HUES64 (cell line): ENCODE measurements around the gene PRICKLE3. TPM values are rescaled to one million over a fixed set of nuclear protein-coding genes. Genes with fewer than 3 reads are reported as not detected.

Experiments used
- H3K27ac ChIP-seq: 2 replicates; pipeline ENCODE4 v1.7.0; 2013; ENCODE audit warnings: low read depth, low read length, inconsistent platforms
- H3K27me3 ChIP-seq: 2 replicates; pipeline ENCODE4 v1.6.1; 2013; ENCODE audit warnings: mild to moderate bottlenecking, low read length; ENCODE audit not compliant: insufficient read depth
- H3K36me3 ChIP-seq: 2 replicates; pipeline ENCODE4 v1.6.1; 2013; ENCODE audit warnings: mild to moderate bottlenecking, low read length; ENCODE audit not compliant: insufficient read depth
- H3K4me1 ChIP-seq: 2 replicates; pipeline ENCODE4 v1.6.1; 2013; ENCODE audit warnings: mild to moderate bottlenecking, low read length, moderate library complexity; ENCODE audit not compliant: insufficient read depth
- H3K4me3 ChIP-seq: 2 replicates; pipeline ENCODE4 v1.5.1; 2013; ENCODE audit warnings: mild to moderate bottlenecking, low read length, moderate library complexity
- H3K9ac ChIP-seq: 2 replicates; pipeline ENCODE4 v1.6.1; 2013; ENCODE audit warnings: mild to moderate bottlenecking, low read depth, low read length
- H3K9me3 ChIP-seq: 2 replicates; pipeline ENCODE4 v1.6.1; 2013; ENCODE audit warnings: low read depth, low read length; ENCODE audit not compliant: insufficient read depth
- WGBS: fragments of 150-250, 120-280 bp; methylation state at CpG from one replicate; pipeline ENCODE4 v1.1.7; 2013; ENCODE audit warnings: missing lambda C conversion rate; 5-methylcytosine and 5-hydroxymethylcytosine counted together
- polyA plus RNA-seq, 2 experiments: library from polyadenylated mRNA; stranded (reverse); fragments of 50-300 nt; gene quantifications; one replicate each; pipeline ENCODE4 v1.2.3, GENCODE V29; 2013

The PRICKLE3 gene, protein sequence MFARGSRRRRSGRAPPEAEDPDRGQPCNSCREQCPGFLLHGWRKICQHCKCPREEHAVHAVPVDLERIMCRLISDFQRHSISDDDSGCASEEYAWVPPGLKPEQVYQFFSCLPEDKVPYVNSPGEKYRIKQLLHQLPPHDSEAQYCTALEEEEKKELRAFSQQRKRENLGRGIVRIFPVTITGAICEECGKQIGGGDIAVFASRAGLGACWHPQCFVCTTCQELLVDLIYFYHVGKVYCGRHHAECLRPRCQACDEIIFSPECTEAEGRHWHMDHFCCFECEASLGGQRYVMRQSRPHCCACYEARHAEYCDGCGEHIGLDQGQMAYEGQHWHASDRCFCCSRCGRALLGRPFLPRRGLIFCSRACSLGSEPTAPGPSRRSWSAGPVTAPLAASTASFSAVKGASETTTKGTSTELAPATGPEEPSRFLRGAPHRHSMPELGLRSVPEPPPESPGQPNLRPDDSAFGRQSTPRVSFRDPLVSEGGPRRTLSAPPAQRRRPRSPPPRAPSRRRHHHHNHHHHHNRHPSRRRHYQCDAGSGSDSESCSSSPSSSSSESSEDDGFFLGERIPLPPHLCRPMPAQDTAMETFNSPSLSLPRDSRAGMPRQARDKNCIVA
- polyA plus RNA-seq (2013, experiment 1 of 2) = 5.7 TPM
- 5.5 TPM for polyA plus RNA-seq (2013, experiment 2 of 2)

GRCh38 chrX:49186125-49187027 lies at the start of gene PRICKLE3:
Gene PRICKLE3, minus strand, starts transcription at chrX:49186373. Its CDS starts 76 bp downstream, at chrX:49186297.
- Histone ChIP-seq H3K27ac (peak within 1 kb of the TSS; percentile 18; the same call in 1 of the 2 replicates), H3K9me3 (no peaks in the 10 kb centered on the region), H3K9ac (peak within 1 kb of the TSS; percentile 67), H3K4me1 (no peaks in the 10 kb centered on the region; the same call in 1 of the 2 replicates), H3K27me3 (no peaks in the 10 kb centered on the region), H3K36me3 (0 out of 2 replicates have a peak, but pooled peaks cover 11% of the 10 kb centered on the region), H3K4me3 (peak within 1 kb of the TSS; percentile 67)
- WGBS = 2% methylated on average over 62 of the region's 62 CpGs

- H3K36me3 ChIP-seq = no peaks in the 10 kb centered on the region
- WGBS = 94% methylated on average over 56 of the region's 56 CpGs
- H3K9me3 ChIP-seq = no peaks in the 10 kb centered on the region
- no peaks in the 10 kb centered on the region for H3K4me1 ChIP-seq
- no peak overlapping the region for H3K9ac ChIP-seq
- H3K4me3 ChIP-seq = no peak overlapping the region
- H3K27me3 ChIP-seq = no peaks in the 10 kb centered on the region
- no peak overlapping the region for H3K27ac ChIP-seq
Observed at GRCh38 chrX:49233887-49234555, 47.8 kb upstream of the PRICKLE3 start.

DNA sequence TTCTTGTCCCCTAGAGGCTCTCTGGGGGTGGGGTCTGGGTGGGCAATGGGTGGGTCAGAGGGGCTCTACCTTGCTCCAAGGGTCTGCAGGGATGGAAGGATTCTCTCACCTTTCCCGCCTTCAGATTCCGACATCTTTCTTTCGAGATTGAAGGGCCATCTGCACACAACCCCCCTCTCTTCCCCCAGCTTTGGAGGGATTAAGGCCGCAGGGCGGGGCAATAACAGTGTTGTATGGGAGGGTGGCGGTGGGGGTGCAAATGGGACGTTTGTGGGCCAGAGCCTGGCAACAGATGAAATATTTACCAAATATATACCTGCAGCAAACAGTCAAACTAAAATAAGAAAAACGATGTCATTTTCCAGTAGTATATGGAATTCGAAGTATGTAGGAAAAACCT lies 47.0 kb upstream of the PRICKLE3 start, which contains the start of gene CACNA1F:
TSS of gene CACNA1F (minus strand) at position 165 of the 400 bp plus-strand sequence. CDS start at position 134, 31 bp downstream.
- Histone ChIP-seq H3K27me3 (no peaks in the 10 kb centered on the region), H3K4me3 (no peak within 1 kb of the TSS), H3K27ac (no peak within 1 kb of the TSS), H3K36me3 (no peaks in the 10 kb centered on the region), H3K9ac (no peak within 1 kb of the TSS), H3K9me3 (no peaks in the 10 kb centered on the region), H3K4me1 (no peaks in the 10 kb centered on the region)
- WGBS = no CpG with 5 or more reads among the region's 9 CpGs

GRCh38 chrX:49232525-49232924 lies 46.4 kb upstream of the PRICKLE3 start:
- no peaks in the 10 kb centered on the region for H3K27me3 ChIP-seq
- H3K4me3 ChIP-seq = no peak overlapping the region
- no peaks in the 10 kb centered on the region for H3K4me1 ChIP-seq
- no peaks in the 10 kb centered on the region for H3K9me3 ChIP-seq
- H3K27ac ChIP-seq = no peak overlapping the region
- no peak overlapping the region for H3K9ac ChIP-seq
- WGBS = 91% methylated on average over 2 of the region's 2 CpGs
- H3K36me3 ChIP-seq = no peaks in the 10 kb centered on the region

- no peaks in the 10 kb centered on the region for H3K36me3 ChIP-seq
- no peaks in the 10 kb centered on the region for H3K27me3 ChIP-seq
- 86% methylated on average over 10 of the region's 10 CpGs for WGBS
- H3K4me1 ChIP-seq = no peaks in the 10 kb centered on the region
- H3K27ac ChIP-seq = no peak overlapping the region
- H3K9ac ChIP-seq = no peak overlapping the region
- H3K9me3 ChIP-seq = no peaks in the 10 kb centered on the region
- no peak overlapping the region for H3K4me3 ChIP-seq
Observed at GRCh38 chrX:49231333-49232000, 45.3 kb upstream of the PRICKLE3 start.

GRCh38 chrX:49230500-49231232 lies 44.5 kb upstream of the PRICKLE3 start:
- Histone ChIP-seq H3K4me1 (no peaks in the 10 kb centered on the region), H3K9ac (peak overlapping the region; percentile 52; the same call in 1 of the 2 replicates), H3K9me3 (no peaks in the 10 kb centered on the region), H3K4me3 (peak overlapping the region; percentile 68), H3K36me3 (no peaks in the 10 kb centered on the region), H3K27me3 (no peaks in the 10 kb centered on the region), H3K27ac (0 out of 2 replicates have a peak overlapping the region, but pooled peaks have one; percentile 25)
- 1% methylated on average over 40 of the region's 44 CpGs for WGBS

GRCh38 chrX:49228185-49228584 lies 42.0 kb upstream of the PRICKLE3 start:
- Histone ChIP-seq H3K4me1 (no peaks in the 10 kb centered on the region), H3K27me3 (no peaks in the 10 kb centered on the region), H3K4me3 (no peak overlapping the region), H3K9ac (no peak overlapping the region), H3K27ac (no peak overlapping the region), H3K9me3 (no peaks in the 10 kb centered on the region), H3K36me3 (no peaks in the 10 kb centered on the region)
- 86% methylated on average over 17 of the region's 17 CpGs for WGBS

DNA sequence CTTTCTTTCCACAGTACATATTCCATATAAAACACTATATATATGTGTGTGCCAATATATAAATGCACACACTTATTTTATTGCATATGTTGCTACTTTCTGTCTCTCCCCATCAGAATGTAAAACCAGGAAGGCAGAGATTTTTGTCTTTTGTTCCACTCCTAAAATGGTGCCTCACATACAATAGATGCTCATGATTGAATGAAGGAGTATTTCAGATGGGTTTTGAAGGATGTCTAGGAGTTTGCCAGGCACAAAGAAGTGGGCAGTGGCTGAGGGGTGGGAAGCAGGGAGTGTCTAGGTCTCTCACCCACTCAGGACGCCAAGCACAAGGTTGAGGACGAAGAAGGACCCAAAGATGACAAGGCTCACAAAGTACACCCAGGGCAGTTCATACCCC lies 41.6 kb upstream of the PRICKLE3 start:
- Histone ChIP-seq H3K4me3 (no peak overlapping the region), H3K9ac (no peak overlapping the region), H3K27ac (no peak overlapping the region), H3K4me1 (no peaks in the 10 kb centered on the region), H3K9me3 (no peaks in the 10 kb centered on the region), H3K27me3 (no peaks in the 10 kb centered on the region; the same call in 1 of the 2 replicates), H3K36me3 (no peaks in the 10 kb centered on the region)
- WGBS = 92% methylated on average over 2 of the region's 2 CpGs

- no peaks in the 10 kb centered on the region for H3K36me3 ChIP-seq
- H3K27ac ChIP-seq = no peak overlapping the region
- no peak overlapping the region for H3K9ac ChIP-seq
- H3K4me1 ChIP-seq = no peaks in the 10 kb centered on the region
- no peaks in the 10 kb centered on the region for H3K9me3 ChIP-seq
- WGBS = 90% methylated on average over 5 of the region's 9 CpGs
- no peak overlapping the region for H3K4me3 ChIP-seq
- H3K27me3 ChIP-seq = no peaks in the 10 kb centered on the region; the same call in 1 of the 2 replicates
Observed at GRCh38 chrX:49226946-49227345, 40.8 kb upstream of the PRICKLE3 start.
